ENCODE data around the gene AKAP13.

GRCh38 chr15:85415783-85416182 is 35.4 kb downstream of the AKAP13 start:
- TF ChIP-seq CTCF (conservative IDR thresholded peaks at IDR 0.05) (no peak), ZFX (IDR thresholded peaks at IDR 0.05) (no peak)

Data from C4-2B (cell line).